IMR-90 (cell line): ENCODE data around the gene LTB4R2.

Source experiments
- NFE2L2 ChIP-seq: fragments of 150-350 bp; IDR thresholded peaks from 2 replicates; pipeline ENCODE4 v1.6.1; 2016; ENCODE audit warnings: low read depth, mild to moderate bottlenecking, low read length
- TF ChIP-seq, protein P1 (sequence below): conservative IDR thresholded peaks from 2 replicates; pipeline ENCODE4 v1.5.1; 2012; ENCODE audit warnings: mild to moderate bottlenecking, low read depth, low read length, improper control_type of control experiment

DNA sequence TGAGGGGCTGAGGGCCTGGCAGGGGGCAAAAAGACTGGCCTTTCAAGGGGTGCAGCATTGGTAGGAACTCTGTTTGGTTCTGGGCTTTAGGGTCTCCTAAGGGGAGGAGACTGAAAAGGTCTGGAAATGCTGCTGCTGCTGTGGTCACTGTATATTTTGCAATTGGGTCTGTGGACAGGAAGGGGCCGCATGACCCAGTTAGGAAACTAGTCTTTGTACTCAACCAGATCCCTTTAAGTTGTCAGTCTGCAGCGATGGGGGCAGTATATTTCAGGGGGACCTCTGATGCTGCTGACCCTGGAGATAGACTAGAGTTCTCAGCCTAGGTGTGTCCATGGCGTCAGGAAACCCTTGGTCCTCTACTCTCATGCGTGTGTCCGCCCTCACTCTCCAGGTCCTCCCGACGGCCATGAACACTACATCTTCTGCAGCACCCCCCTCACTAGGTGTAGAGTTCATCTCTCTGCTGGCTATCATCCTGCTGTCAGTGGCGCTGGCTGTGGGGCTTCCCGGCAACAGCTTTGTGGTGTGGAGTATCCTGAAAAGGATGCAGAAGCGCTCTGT lies 5.4 kb downstream of the LTB4R2 start:
- TF ChIP-seq, protein P1, sequence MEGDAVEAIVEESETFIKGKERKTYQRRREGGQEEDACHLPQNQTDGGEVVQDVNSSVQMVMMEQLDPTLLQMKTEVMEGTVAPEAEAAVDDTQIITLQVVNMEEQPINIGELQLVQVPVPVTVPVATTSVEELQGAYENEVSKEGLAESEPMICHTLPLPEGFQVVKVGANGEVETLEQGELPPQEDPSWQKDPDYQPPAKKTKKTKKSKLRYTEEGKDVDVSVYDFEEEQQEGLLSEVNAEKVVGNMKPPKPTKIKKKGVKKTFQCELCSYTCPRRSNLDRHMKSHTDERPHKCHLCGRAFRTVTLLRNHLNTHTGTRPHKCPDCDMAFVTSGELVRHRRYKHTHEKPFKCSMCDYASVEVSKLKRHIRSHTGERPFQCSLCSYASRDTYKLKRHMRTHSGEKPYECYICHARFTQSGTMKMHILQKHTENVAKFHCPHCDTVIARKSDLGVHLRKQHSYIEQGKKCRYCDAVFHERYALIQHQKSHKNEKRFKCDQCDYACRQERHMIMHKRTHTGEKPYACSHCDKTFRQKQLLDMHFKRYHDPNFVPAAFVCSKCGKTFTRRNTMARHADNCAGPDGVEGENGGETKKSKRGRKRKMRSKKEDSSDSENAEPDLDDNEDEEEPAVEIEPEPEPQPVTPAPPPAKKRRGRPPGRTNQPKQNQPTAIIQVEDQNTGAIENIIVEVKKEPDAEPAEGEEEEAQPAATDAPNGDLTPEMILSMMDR, result no peak
- TF ChIP-seq NFE2L2, result no peak
